Measurements from ENCODE around the gene SLC18A2. TPM values are rescaled to one million over a fixed set of nuclear protein-coding genes. Genes with fewer than 3 reads are reported as not detected.

Gene SLC18A2
- total RNA-seq, 1 experiment from 2014 or later: 4.0 TPM

DNA sequence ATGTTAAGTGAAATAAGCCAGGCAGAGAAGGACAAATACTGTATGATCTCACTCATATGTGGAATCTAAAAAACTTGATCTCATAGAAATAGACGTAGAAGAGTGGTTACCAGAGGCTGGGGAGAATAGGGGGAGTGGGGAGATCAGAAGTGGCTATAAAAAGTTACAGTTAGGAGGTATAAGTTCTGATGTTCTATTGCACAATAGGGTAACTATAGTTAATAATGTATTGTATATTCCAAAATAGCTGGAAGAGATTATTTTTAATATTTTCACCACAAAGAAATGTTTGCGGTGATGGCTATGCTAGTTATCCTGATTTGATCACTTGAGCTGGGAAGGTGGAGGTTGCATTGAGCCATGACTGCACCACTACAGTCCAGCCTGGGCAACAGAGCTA is 53.8 kb downstream of the SLC18A2 start:
- no CpG with 5 or more reads among the region's 2 CpGs for WGBS (ENCODE audit: extremely low coverage, insufficient read length, low lambda C conversion rate)
- no peak overlapping the region for H2BK12ac ChIP-seq (ENCODE audit: insufficient read length, low read depth, low read length)
- H3K9me3 Mint-ChIP-seq: no peaks in the 10 kb centered on the region
- no peaks in the 10 kb centered on the region for H4K20me1 ChIP-seq (ENCODE audit: control insufficient read depth, insufficient read depth, insufficient read length)
- H3K4me3 Mint-ChIP-seq: no peak overlapping the region
- H3K23ac ChIP-seq (ENCODE audit: insufficient read length, low read depth, low read length): no peak overlapping the region
- H3K4ac ChIP-seq (ENCODE audit: low read depth, low read length): no peak overlapping the region
- no peak for DNase-seq
- H4K8ac ChIP-seq (replicated peaks; ENCODE audit: insufficient read length, low read depth, low read length): no peak overlapping the region
- H2BK120ac ChIP-seq (ENCODE audit: low read depth, low read length, poor library complexity, severe bottlenecking): no peak overlapping the region
- H3K18ac ChIP-seq (ENCODE audit: insufficient read length, low read depth, low read length): no peak overlapping the region
- H3K4me1 ChIP-seq (ENCODE audit: insufficient read depth, low read length): no peaks in the 10 kb centered on the region
- no peak overlapping the region for H2AFZ ChIP-seq (ENCODE audit: low read length)
- H2BK15ac ChIP-seq (ENCODE audit: low read depth, low read length): no peak overlapping the region
- no peaks in the 10 kb centered on the region for H3K23me2 ChIP-seq (ENCODE audit: insufficient read length, low read depth, low read length, poor library complexity, severe bottlenecking)
- H3K79me1 ChIP-seq (ENCODE audit: insufficient read depth, low read depth, low read length, poor library complexity, severe bottlenecking): no peaks in the 10 kb centered on the region
- H2AK5ac ChIP-seq (ENCODE audit: insufficient read length, low read length): no peak overlapping the region
- no peak overlapping the region for H4K91ac ChIP-seq (ENCODE audit: insufficient read length, low read depth, low read length)
- TF ChIP-seq, protein P1, sequence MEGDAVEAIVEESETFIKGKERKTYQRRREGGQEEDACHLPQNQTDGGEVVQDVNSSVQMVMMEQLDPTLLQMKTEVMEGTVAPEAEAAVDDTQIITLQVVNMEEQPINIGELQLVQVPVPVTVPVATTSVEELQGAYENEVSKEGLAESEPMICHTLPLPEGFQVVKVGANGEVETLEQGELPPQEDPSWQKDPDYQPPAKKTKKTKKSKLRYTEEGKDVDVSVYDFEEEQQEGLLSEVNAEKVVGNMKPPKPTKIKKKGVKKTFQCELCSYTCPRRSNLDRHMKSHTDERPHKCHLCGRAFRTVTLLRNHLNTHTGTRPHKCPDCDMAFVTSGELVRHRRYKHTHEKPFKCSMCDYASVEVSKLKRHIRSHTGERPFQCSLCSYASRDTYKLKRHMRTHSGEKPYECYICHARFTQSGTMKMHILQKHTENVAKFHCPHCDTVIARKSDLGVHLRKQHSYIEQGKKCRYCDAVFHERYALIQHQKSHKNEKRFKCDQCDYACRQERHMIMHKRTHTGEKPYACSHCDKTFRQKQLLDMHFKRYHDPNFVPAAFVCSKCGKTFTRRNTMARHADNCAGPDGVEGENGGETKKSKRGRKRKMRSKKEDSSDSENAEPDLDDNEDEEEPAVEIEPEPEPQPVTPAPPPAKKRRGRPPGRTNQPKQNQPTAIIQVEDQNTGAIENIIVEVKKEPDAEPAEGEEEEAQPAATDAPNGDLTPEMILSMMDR (conservative IDR thresholded peaks at IDR 0.05): no peak
- no peaks in the 10 kb centered on the region for H3K9me3 ChIP-seq (ENCODE audit: control insufficient read depth, low read depth, low read length)
- H3K9ac ChIP-seq (ENCODE audit: extremely low read depth, insufficient read length, low read length): no peak overlapping the region
- no peak overlapping the region for H3K27ac Mint-ChIP-seq
- H3K27me3 Mint-ChIP-seq (ENCODE audit: low read depth): no peaks in the 10 kb centered on the region
- H4K5ac ChIP-seq (ENCODE audit: insufficient read length, low read depth, low read length): no peak overlapping the region
- no peak overlapping the region for H3T11ph ChIP-seq (ENCODE audit: low read length)
- H2BK20ac ChIP-seq (ENCODE audit: low read depth, low read length, poor library complexity, severe bottlenecking): no peak overlapping the region
- no peak overlapping the region for H3K56ac ChIP-seq (ENCODE audit: insufficient read length, low read depth, low read length)
- H3K4me2 ChIP-seq (ENCODE audit: insufficient read depth, insufficient read length, low read length): no peak overlapping the region
- H2BK5ac ChIP-seq (ENCODE audit: insufficient read length, low read length): no peak overlapping the region
- H3K79me2 ChIP-seq (ENCODE audit: insufficient read depth, low read length): 0 out of 2 replicates have a peak, but pooled peaks cover 1% of the 10 kb centered on the region
- H3K27ac ChIP-seq (ENCODE audit: insufficient read length, low read depth, low read length): no peak overlapping the region
- peaks cover 0 to 3% (median 0%) of the 10 kb centered on the region in 3 experiments; a peak in 1 of 7 replicates for H3K36me3 Mint-ChIP-seq (ENCODE audit: insufficient read depth in 1 of 3, low read depth in 3 of 3)
- no peak overlapping the region for H3K14ac ChIP-seq (ENCODE audit: insufficient read depth, low read length)
- peaks cover 6 to 12% of the 10 kb centered on the region in 2 experiments for H3K4me1 Mint-ChIP-seq
- H3K27me3 ChIP-seq (ENCODE audit: insufficient read depth, low read length): no peaks in the 10 kb centered on the region

All from H9 (cell line).